K562 (cell line): ENCODE measurements around the gene FCRLA. TPM values are rescaled to one million over a fixed set of nuclear protein-coding genes. Genes with fewer than 3 reads are reported as not detected.
A peak's percentile ranks its signal among the peaks of the same experiment; 100 is the strongest.

Experiments used
- ATAC-seq: fragments of 200-7000 bp; cut with Tn5 transposase; 3 replicates; pipeline ENCODE4 v1.9.1; 2020; ENCODE audit warnings: moderate library complexity
- BruUV-seq: library from RNA; stranded (reverse); fragments of 400-500 nt; replicated peaks from 2 replicates; lab custom pipeline; 2021; lab: Mats Ljungman, UMichigan
- CTCF ChIA-PET: fragments of 300-600 bp; formaldehyde crosslinking; extraction: SDS; loops from one replicate; lab custom pipeline; 2021; ENCODE audit warnings: low intra/inter-chr PET ratio; lab: Yijun Ruan, JAX
- POLR2A ChIA-PET: fragments of 300-600, 350-650 bp; sonication (Branson Sonifier 250); formaldehyde crosslinking; extraction: SDS; loops from one replicate; lab custom pipeline; 2021; ENCODE audit warnings: antibody characterized with exemption, inconsistent platforms; lab: Yijun Ruan, JAX
- DNase-seq, 4 experiments: peaks; one replicate each; pipeline versions ENCODE4 v3.0.0 to v3.0.0-alpha.2; 2011 to 2018; ENCODE audit warnings: low spot score in 3 of 4, mixed read lengths in 3 of 4; ENCODE audit errors: extremely low read depth in 1 of 4
- FAIRE-seq: peaks from 2 replicates; lab custom pipeline; 2011; peaks lifted over from hg19 to GRCh38; lab: Jason Lieb, UNC
- H2AFZ ChIP-seq: 2 replicates; pipeline ENCODE4 v1.6.0; 2011; ENCODE audit warnings: low read depth, low read length, control low read depth, inconsistent platforms
- H3K27ac ChIP-seq: fragments of 200-600 bp; 3 replicates; pipeline ENCODE4 v1.8.0; 2011; ENCODE audit warnings: low read depth, mild to moderate bottlenecking, control low read depth, inconsistent platforms, low read length, moderate library complexity, mixed read lengths; ENCODE audit errors: extremely low read depth
- H3K27me3 ChIP-seq, 2 experiments: fragments of 300-600 bp in 1 of 2; 2 replicates in 1 of 2; 3 replicates in 1 of 2; pipeline versions ENCODE4 v1.6.0 to v1.8.0; 2011; ENCODE audit warnings: inconsistent platforms in 2 of 2, low read length in 2 of 2, mild to moderate bottlenecking in 1 of 2, mixed read lengths in 1 of 2, moderate library complexity in 1 of 2; ENCODE audit not compliant: control insufficient read depth in 2 of 2, insufficient read depth in 2 of 2
- H3K36me3 ChIP-seq: fragments of 300-600 bp; 3 replicates; pipeline ENCODE4 v1.8.0; 2011; ENCODE audit warnings: mild to moderate bottlenecking, low read length, inconsistent platforms; ENCODE audit not compliant: control insufficient read depth, insufficient read depth
- H3K4me1 ChIP-seq, 2 experiments: fragments of 200-600 bp in 1 of 2; replicated peaks in 1 of 2; 2 replicates in 1 of 2; 3 replicates in 1 of 2; pipeline versions ENCODE4 v1.5.1 to v1.8.0; 2011; ENCODE audit warnings: inconsistent platforms in 2 of 2, low read length in 2 of 2, mild to moderate bottlenecking in 1 of 2, mixed read lengths in 1 of 2, moderate library complexity in 1 of 2; ENCODE audit not compliant: control insufficient read depth in 2 of 2, insufficient read depth in 2 of 2
- H3K4me2 ChIP-seq: 2 replicates; pipeline ENCODE4 v1.6.1; 2011; ENCODE audit warnings: low read length, control low read depth, inconsistent platforms, mixed read lengths; ENCODE audit not compliant: insufficient read depth
- H3K4me3 ChIP-seq: fragments of 200-600 bp; sonication (generic), shearing (Covaris generic); 2 replicates; pipeline ENCODE4 v1.5.1; 2016; ENCODE audit warnings: control low read depth, inconsistent platforms
- H3K79me2 ChIP-seq: fragments of 200-600 bp; 3 replicates; pipeline ENCODE4 v1.8.0; 2011; ENCODE audit warnings: low read length, inconsistent platforms; ENCODE audit not compliant: control insufficient read depth, insufficient read depth
- H3K9ac ChIP-seq, 2 experiments: 2 replicates each; pipeline versions ENCODE4 v1.6.0 to v1.6.1; 2011; ENCODE audit warnings: low read depth in 2 of 2, low read length in 2 of 2, control low read depth in 1 of 2, inconsistent platforms in 1 of 2, mild to moderate bottlenecking in 1 of 2, mixed read lengths in 1 of 2; ENCODE audit not compliant: insufficient read depth in 1 of 2
- H3K9me1 ChIP-seq: one replicate; pipeline ENCODE4 v1.6.0; 2011; ENCODE audit warnings: inconsistent platforms, mild to moderate bottlenecking, low read length, moderate library complexity; ENCODE audit not compliant: control insufficient read depth, insufficient read depth
- H3K9me3 ChIP-seq: replicated peaks from 2 replicates; pipeline ENCODE4 v1.5.1; 2011; ENCODE audit warnings: low read depth, low read length, inconsistent platforms; ENCODE audit not compliant: control insufficient read depth, insufficient read depth
- H4K20me1 ChIP-seq: replicated peaks from 2 replicates; pipeline ENCODE4 v1.6.1; 2011; ENCODE audit warnings: low read length, inconsistent platforms, mixed read lengths; ENCODE audit not compliant: control insufficient read depth, insufficient read depth
- ARID1B ChIP-seq: fragments of 450-650 bp; IDR thresholded peaks from 2 replicates; pipeline ENCODE4 v1.6.1; 2016; ENCODE audit warnings: antibody characterized with exemption, mild to moderate bottlenecking, inconsistent platforms
- ATF6 ChIP-seq: sonication (generic); formaldehyde crosslinking; IDR thresholded peaks from 2 replicates; pipeline ENCODE4 v1.4.0; 2020; ENCODE audit warnings: mild to moderate bottlenecking, missing genetic modification reagents
- CTCF ChIP-seq, 3 experiments: IDR thresholded peaks in 2 of 3; conservative IDR thresholded peaks in 1 of 3; 2 replicates each; pipeline ENCODE4 v1.5.1; 2011 to 2012; ENCODE audit warnings: low read length in 3 of 3, mild to moderate bottlenecking in 3 of 3, control low read depth in 2 of 3, improper control_type of control experiment in 1 of 3, inconsistent platforms in 1 of 3, low read depth in 1 of 3, mixed read lengths in 1 of 3, moderate library complexity in 1 of 3; ENCODE audit not compliant: insufficient read depth in 2 of 3
- E2F3 ChIP-seq: fragments of 250-450 bp; sonication (Bioruptor Pico); IDR thresholded peaks from 2 replicates; pipeline ENCODE4 v1.4.0; 2020; ENCODE audit warnings: mild to moderate bottlenecking
- POLR2B ChIP-seq: fragments of 450-650 bp; IDR thresholded peaks from 2 replicates; pipeline ENCODE4 v1.6.1; 2018; ENCODE audit warnings: low read depth; ENCODE audit not compliant: partially characterized antibody
- POLR2H ChIP-seq: IDR thresholded peaks from 2 replicates; pipeline ENCODE4 v1.6.1; 2016; ENCODE audit warnings: missing genetic modification characterization, low read depth, mild to moderate bottlenecking, control low read depth, missing compliant biosample characterization, moderate library complexity
- RBM17 ChIP-seq: fragments of 200-400 bp; formaldehyde crosslinking; IDR thresholded peaks from 2 replicates; pipeline ENCODE4 v1.6.1; 2017; ENCODE audit warnings: low read depth, mild to moderate bottlenecking, low read length, borderline replicate concordance
- SMARCA4 ChIP-seq: fragments of 450-650 bp; IDR thresholded peaks from 2 replicates; pipeline ENCODE4 v1.6.1; 2016
- VEZF1 ChIP-seq: fragments of 200-800 bp; sonication (Bioruptor generic); IDR thresholded peaks from 2 replicates; pipeline ENCODE4 v1.6.1; 2017; ENCODE audit warnings: missing genetic modification characterization, missing compliant biosample characterization
- XRCC3 ChIP-seq: fragments of 450-650 bp; IDR thresholded peaks from 2 replicates; pipeline ENCODE4 v1.6.1; 2017; ENCODE audit warnings: mild to moderate bottlenecking, moderate library complexity
- YY1 ChIP-seq, 3 experiments: IDR thresholded peaks; 2 replicates each; pipeline ENCODE4 v1.6.1; 2011; ENCODE audit warnings: low read length in 2 of 3, mild to moderate bottlenecking in 2 of 3, moderate library complexity in 2 of 3, borderline replicate concordance in 1 of 3, control low read depth in 1 of 3, low read depth in 1 of 3; ENCODE audit not compliant: insufficient read depth in 3 of 3, insufficient replicate concordance in 2 of 3, control insufficient read depth in 1 of 3, insufficient read length in 1 of 3; ENCODE audit errors: extremely low read depth in 1 of 3
- ZNF134 ChIP-seq: fragments of 250-450 bp; sonication (Bioruptor Pico); conservative IDR thresholded peaks from 2 replicates; pipeline ENCODE4 v1.4.0; 2020
- ZNF232 ChIP-seq: sonication (generic); formaldehyde crosslinking; IDR thresholded peaks from 2 replicates; pipeline ENCODE4 v1.8.0; 2022; ENCODE audit warnings: mild to moderate bottlenecking, missing genetic modification reagents
- WGBS: fragments of 100-300 bp; shearing (Covaris generic); methylation state at CpG from one replicate; pipeline ENCODE4 v1.1.6; 2016; ENCODE audit warnings: low coverage, mixed read lengths; ENCODE audit not compliant: insufficient coverage; ENCODE audit errors: missing lambda C conversion rate; 5-methylcytosine and 5-hydroxymethylcytosine counted together
- in situ Hi-C: fragments of 300-500 bp; cut with MboI; formaldehyde crosslinking; loops from 4 replicates; pipeline ENCODE4 v1.15.0; 2018; ENCODE audit warnings: inconsistent platforms, mixed read lengths
- intact Hi-C: fragments of 100-400 bp; cut with micrococcal nuclease; formaldehyde crosslinking; loops from 2 replicates; pipeline ENCODE4 v1.14.2; 2022
- polyA plus RNA-seq, 8 experiments: library from polyadenylated mRNA; depleted of rRNA in 4 of 8; stranded (reverse) in 5 of 8; unstranded in 3 of 8; fragments of >200 nt; fragmentation: Nextera tagmentation in 2 of 8; fragmentation: Illumina TruSeq in 1 of 8; extraction: Ambion mirVana in 2 of 8; extraction: Trizol in 1 of 8; gene quantifications; 2 replicates each; pipeline versions ENCODE4 v1.2.1 to v1.2.3, GENCODE V29; 2011 to 2014; ENCODE audit warnings: inconsistent platforms in 1 of 8, missing spikeins in 1 of 8
- total RNA-seq, 7 experiments: library from RNA; depleted of rRNA in 6 of 7; stranded (reverse); fragments of >200 nt in 6 of 7; fragmentation: Illumina TruSeq in 2 of 7; extraction: Trizol in 2 of 7; gene quantifications; 2 replicates each; pipeline versions ENCODE4 v1.2.1 to v1.2.3, GENCODE V29; 2011 to 2021; ENCODE audit warnings: low replicate concordance in 1 of 7

Gene FCRLA
- total and polyA plus RNA-seq, 9 of the 15 experiments (the other 6 are each of a cell fraction or from before 2014, with no cell fraction given): 0.09 to 0.84 (median 0.44) TPM

GRCh38 chr1:161749509-161750407, 42.7 kb downstream of the FCRLA start, which contains the start of gene DUSP12:
DUSP12 (plus strand) TSS chr1:161749786; CDS start chr1:161749802, 16 bp downstream.
- FAIRE-seq: peak; percentile 97
- intact Hi-C loops: loop anchor here (10.0 kb wide), 1 partner anchor 265 kb away; no protein-coding TSS in a partner anchor
- TF ChIP-seq POLR2B (peak; percentile 82), E2F3 (CRISPR knock-in tag) (peak; percentile 66; the same call in 1 of the 2 replicates), SMARCA4 (peak; percentile 22; the same call in 1 of the 2 replicates), ZNF232 (CRISPR knock-in tag) (no peak), XRCC3 (no peak), YY1 (IDR thresholded peaks at IDR 0.05; ENCODE audit: borderline replicate concordance in 1 of 3, control insufficient read depth in 1 of 3, extremely low read depth in 1 of 3, insufficient read depth in 3 of 3, insufficient read length in 1 of 3, insufficient replicate concordance in 2 of 3, low read depth in 1 of 3, low read length in 2 of 3) (peak; percentile 92 to 98 (median 98)), POLR2H (tag) (peak; percentile 81), CTCF (IDR thresholded peaks at IDR 0.05 in 2 of 3, conservative IDR thresholded peaks at IDR 0.05 in 1 of 3; ENCODE audit: insufficient read depth in 2 of 3, low read depth in 1 of 3, low read length in 3 of 3) (peak; percentile 30 to 43 (median 38); a peak in 4 of 6 replicates), ARID1B (peak; percentile 21; the same call in 1 of the 2 replicates), VEZF1 (CRISPR knock-in tag) (peak; percentile 59; the same call in 1 of the 2 replicates), ZNF134 (no peak), RBM17 (no peak), ATF6 (CRISPR knock-in tag) (no peak)

More at GRCh38 chr1:161749509-161750407, 42.7 kb downstream of the FCRLA start, which contains the start of gene DUSP12:
- 1% methylated on average over 65 of the region's 65 CpGs for WGBS
- in situ Hi-C loops: no loop called here
- Histone ChIP-seq H3K9me3 (no peaks in the 10 kb centered on the region; the same call in 1 of the 2 replicates), H3K36me3 (peaks cover 39% of the 10 kb centered on the region), H3K9me1 (no peaks in the 10 kb centered on the region), H2AFZ (peak within 1 kb of the TSS; percentile 97), H3K27ac (peak within 1 kb of the TSS; percentile 97), H3K4me3 (peak within 1 kb of the TSS; percentile 90), H3K4me2 (peak within 1 kb of the TSS; percentile 98), H3K79me2 (peaks cover 44% of the 10 kb centered on the region), H4K20me1 (no peaks in the 10 kb centered on the region; the same call in 1 of the 2 replicates), H3K4me1 (peaks cover 14 to 19% of the 10 kb centered on the region in 2 experiments; a peak in 4 of 5 replicates), H3K27me3 (no peaks in the 10 kb centered on the region), H3K9ac (peak within 1 kb of the TSS; percentile 90 to 95)
- ATAC-seq: peak; percentile 97
- peak; percentile 86 to 96 (median 90) for DNase-seq
- CTCF ChIA-PET: no interaction called here
- POLR2A ChIA-PET: interaction anchor here (0.6 to 1.8 kb wide), 14 partner anchors 8 to 473 kb away, joined by 3 to 10 read pairs (median 5); partner anchors contain the start of gene ATF6
- TSS peak; percentile 83 for BruUV-seq
